NCI-H146 (cell line): ENCODE results near the gene SATB2.

Source experiments
- DNase-seq: peaks from one replicate; lab custom pipeline; 2025; lab: John Stamatoyannopoulos, UW

The SATB2 gene

GRCh38 chr2:199322151-199322550, 135.6 kb downstream of the SATB2 start:
- no peak for DNase-seq

DNA sequence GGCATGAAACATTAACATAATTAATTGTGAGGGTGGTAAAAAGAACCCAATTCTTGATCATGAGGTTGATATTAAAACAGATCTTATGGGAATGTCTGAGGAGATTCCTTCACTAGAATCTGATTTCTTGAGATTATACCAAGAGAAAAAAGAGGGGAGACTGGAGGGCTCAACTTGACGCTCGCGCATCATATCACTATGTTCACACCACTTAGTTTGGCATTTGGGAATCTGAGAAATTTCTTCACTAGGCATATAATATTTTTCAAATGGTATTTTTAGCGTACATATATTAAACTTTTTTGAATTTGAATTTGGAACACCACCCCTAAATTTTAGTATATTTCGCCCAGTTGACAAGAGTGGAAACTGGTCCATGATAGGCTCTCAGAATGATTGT, 140.1 kb downstream of the SATB2 start:
- no peak for DNase-seq

DNA sequence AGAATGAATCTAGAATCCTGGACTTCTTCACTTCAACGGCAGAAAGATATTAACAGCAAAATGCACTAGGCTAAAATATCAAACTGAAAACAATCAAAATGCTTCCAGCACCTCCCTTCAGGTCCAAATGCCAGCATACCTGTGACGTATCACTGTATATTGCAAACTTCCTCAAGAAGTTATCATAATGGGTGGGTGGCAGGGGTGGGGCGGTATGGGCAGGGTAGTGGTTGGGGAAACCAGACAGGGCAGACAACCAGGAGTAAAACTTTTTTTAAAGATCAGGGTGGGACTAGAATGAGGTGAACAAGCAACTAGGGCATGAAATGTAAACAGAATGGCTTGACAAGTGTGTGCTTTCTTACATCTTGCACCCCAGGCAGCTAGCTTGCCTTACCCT, 140.9 kb downstream of the SATB2 start:
- no peak for DNase-seq

DNA sequence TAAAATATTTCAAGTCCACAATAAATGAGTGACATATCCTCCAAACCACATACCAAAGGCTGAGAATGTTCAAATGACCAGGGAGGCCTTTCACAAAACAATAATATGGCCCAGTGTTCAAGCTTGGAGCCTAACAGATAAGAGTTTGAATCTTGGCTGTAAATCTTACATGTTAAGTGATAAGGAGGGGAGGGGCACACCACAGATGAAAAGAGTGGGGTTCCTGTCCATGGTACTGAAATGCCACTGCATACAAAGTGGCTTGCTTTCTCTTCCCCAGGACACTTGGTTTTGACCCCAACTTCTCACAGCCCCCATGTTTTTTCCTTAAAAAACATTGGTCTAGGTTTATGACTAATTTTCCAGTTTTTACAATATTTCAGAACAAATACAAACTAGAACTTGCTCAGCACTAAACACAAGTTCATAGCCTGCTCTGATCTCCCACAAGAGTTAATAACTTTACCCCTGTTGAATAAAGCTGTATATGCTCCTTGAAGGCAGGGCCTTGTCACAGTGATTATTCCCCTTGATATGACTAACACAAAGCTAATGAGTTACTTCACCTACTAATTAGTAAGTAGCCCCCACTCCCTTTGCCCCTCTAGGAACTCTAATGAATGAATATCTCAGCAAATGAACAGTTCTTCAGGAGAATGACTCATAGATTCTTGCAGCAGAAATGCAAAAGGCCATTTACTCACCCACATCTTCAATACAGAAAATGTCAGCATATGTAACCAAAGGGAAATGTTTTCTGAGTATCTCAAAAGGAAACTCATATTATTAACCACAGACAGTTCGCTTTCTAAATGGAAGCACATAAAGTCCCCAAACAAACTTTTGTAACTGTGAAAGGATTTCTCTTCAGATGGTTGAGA, 142.2 kb downstream of the SATB2 start:
- DNase-seq = no peak

- no peak for DNase-seq
Observed at GRCh38 chr2:199312931-199313330, 144.8 kb downstream of the SATB2 start.

- DNase-seq = peak; percentile 63
Observed at GRCh38 chr2:199310771-199311585, 146.8 kb downstream of the SATB2 start.

DNA sequence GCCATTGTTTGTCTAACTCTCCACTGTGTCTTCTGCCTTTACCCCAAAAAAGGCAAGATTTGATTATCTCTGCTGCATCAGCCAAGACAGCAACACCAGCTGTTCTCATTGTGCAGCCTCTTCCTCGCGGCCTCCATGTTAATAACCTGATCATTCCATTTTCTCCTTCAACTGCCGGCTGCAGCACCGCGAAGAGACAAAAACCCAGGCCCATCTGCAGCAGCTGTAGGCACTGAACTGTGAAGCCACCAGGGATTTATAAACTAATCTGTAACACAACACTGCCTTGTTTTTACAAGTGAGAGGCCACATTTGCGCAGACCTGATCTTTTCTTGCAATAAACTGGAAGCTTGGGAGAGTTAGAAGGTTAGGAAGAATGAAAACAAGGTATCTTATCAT, 147.8 kb downstream of the SATB2 start:
- peak; percentile 82 for DNase-seq

- peak; percentile 38 for DNase-seq
Observed at GRCh38 chr2:199309411-199309810, 148.3 kb downstream of the SATB2 start.

DNA sequence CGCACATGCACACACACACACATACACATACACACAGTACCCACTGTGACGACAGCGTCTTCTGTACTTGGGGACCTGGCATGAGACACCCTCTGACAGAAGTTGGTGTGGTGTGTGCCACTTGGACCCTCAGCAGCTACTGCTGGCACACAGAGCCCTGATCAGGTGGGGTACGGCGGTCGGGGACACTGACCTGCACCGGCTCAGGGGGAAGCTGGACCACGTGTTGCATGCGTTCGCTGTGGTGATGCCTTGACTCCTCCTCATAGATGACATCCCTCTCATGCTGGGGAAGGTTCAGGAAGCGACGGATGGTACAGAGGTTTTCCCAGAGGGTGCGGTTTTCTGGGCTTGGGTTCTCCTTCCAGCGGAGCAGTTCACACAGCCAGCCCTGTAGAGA, 149.2 kb downstream of the SATB2 start:
- no peak for DNase-seq

DNA sequence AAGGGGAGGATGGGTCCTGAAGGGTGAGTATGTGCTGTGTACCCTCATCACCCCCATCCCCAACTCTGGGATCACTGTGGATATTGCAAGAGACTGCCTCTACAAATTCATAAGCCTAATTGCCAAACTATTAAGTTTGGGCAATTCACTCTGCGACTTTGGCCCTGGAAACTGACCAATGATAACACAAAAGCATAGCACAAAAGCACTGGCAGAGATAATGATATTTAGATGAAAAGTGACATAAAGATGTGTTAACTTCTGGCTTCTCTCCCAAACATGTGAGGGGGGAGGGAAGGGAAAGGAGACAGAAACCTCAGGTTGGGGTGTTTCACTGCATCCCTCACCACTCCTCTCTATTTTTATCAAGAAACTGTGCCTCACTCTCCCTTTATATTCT, 150.3 kb downstream of the SATB2 start:
- DNase-seq = no peak

DNA sequence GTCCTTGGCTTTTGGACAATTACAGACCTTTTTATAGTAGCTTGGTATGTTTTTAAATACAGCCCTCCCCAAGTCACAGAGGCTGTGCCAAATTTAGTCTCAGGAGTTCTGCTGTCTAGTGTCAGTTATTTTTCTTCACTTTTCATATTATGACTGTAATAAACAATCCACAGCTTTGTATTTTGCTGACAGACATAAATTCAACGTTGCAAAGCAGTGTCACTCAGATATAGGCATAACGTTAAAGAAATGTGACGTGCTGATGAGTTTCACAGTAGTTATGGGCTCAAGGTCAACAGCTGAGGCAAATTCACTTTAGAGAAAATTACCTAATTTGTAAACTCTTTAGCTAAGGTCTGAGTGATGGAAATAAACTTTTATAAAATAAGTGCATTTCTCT, 151.6 kb downstream of the SATB2 start:
- DNase-seq = no peak

DNA sequence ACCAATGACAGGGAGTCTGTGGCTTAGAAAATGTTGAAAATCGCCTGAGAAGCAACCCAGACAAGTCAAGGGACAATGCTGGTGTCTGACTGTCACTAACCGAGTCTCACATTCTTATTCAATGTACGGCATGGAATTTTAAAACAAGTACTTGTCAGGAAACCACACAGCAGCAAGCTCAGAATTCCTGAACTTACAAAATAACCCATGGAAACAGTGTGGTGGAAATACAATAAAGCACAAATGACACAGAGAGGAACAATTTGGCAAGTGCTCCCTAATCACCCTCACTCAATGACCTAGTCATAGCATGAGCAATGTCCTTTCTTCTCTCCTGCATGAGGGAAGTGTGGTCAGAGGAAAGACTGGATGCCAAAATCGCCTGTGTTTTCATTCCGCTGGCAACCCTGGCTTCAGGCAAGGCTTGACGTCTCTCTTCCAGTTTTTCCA, 154.0 kb downstream of the SATB2 start:
- DNase-seq = no peak

DNA sequence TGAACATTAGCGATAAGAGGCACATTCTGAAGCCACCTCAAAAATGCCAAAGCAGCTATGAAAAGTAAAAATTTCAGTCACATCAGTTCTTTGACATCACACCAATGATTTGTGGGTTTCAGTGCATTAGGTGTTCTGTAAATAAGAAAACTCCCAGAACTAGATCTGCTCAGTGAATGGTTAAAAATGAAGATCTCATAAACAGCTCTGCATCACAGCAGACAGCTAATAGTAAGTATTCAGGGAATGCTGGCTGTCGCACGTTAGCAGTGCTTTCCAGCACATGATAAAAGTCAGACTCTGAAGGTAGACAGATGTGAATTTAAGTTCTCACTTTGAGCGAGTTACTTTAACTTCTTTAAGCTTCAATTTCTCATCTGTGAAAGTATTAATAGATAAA, 154.9 kb downstream of the SATB2 start:
- no peak for DNase-seq

DNA sequence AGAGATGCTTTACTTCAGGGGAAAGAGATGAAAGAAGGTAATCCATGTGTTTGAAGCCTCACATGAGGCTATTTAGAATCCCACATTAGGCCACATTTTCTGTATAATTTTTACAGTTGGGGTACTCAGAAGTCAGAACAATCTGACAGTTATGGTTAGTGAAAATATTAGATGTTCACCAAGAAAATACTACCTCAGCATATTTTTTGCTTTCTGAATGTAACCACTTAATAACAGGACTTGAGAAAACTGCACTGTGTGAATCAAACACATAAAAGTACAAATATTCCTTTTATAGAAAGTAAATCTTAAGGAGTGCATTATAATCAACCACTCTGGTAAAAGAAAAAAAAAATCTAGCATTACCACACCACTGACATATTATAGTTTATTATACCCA, 169.3 kb downstream of the SATB2 start:
- no peak for DNase-seq

DNA sequence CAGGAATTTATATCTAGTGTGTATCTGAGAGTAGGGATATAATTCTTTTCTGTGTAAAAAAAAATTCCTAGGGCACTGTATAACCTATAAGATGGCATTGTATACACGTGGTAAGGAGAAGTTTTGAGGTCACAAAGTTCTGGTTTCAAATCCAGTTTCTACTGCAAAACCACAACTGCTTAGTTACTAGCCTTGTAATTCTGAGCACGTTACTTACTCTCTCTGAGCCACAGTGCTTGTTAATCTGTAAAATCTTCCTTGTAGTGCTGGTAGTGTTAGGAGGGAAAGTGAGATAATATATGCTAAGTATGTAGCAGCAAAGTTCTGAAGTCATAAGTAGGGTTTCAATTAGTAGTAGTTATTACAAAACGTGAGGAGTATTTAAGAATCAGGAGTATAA, 175.4 kb downstream of the SATB2 start:
- DNase-seq = no peak

GRCh38 chr2:199279146-199279545, 178.6 kb downstream of the SATB2 start:
- DNase-seq = no peak

DNA sequence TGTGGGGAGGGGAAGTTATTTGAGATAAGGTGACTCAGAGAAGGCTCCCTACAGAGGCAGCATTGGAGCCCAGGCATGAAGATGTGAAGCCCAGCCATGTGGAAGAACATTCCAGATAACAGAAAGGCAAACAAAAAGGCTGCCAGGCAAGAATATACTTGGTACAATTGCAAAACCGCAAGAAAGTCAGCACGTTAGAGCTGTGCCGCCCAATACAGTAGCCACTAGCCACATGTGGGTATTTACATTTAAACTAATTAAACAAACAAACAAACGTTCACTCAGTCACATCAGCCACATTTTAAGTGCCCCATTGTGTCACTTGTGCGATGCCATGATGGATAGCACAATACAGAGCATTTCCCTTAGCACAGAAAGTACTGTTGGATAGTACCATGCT, 179.6 kb downstream of the SATB2 start:
- no peak for DNase-seq

DNA sequence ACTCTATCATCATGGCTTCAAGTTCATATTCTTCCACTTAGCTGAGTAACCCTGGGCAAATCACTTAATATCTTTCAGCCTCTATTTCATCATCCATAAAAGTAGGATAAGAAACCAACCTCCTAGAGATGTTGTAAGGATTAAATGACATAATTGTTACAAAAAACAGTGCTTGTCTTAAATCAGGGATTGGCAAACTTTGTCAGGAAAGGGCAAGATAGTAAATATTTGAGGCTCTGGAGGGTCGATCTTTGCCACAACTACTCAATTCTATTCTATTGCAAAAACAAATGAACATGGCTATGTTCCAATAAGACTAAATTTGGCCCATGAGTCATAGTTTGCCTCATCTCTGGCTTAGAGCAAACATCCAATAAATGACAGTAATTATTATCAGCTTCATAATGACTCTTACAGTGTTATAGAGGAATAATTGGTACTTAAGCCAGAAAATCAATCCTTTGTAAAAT, 184.7 kb downstream of the SATB2 start:
- DNase-seq = peak; percentile 58

DNA sequence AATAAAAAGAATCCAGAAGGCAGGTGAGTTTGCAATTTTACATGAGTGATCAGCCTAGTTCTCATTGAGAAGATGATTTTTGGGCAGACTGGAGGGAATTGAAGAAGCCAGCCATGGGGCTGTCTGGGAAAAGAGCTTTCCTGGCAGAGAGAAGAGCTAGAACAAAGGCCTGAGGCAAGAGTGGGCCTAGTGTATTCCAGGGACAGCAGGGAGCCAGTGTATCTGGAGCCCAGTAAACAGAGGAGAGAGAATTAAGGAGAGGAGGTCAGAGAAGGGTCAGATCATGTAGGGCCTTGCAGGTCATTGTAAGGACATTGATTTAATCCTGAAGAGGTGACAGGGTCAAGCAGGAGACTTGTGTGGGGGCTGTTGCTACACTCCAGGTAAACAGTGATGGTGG, 195.8 kb downstream of the SATB2 start:
- no peak for DNase-seq

GRCh38 chr2:199261239-199261638, 196.5 kb downstream of the SATB2 start:
- DNase-seq = no peak

DNA sequence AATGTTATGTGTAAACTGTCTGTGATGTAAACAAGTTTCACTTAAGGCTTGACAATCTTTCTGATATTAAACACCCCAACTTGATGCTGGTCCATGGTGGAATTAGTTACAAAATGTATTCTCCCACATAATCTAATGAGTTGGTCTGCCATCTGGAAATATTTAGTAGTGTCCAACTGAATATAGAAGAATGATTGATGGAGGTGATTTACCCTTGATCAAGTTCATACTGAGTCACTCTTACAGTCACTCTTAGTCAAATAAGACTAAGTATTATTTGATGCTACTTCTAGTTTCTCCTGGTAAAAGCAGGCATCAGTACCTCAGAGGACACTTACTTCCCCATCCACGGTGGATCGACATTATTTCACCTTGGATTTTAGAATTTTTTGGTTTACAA, 198.1 kb downstream of the SATB2 start:
- no peak for DNase-seq

GRCh38 chr2:199258291-199258690, 199.4 kb downstream of the SATB2 start:
- no peak for DNase-seq
